ENCODE results near the gene SCAI.

- no peak for TF ChIP-seq POLR2A (IDR thresholded peaks at IDR 0.05; ENCODE audit: low read depth, low read length)
- TF ChIP-seq CTCF (conservative IDR thresholded peaks at IDR 0.05; ENCODE audit: low read depth, low read length) = no peak
- no peak for TF ChIP-seq RAD21 (IDR thresholded peaks at IDR 0.05; ENCODE audit: low read length)
- TF ChIP-seq USF2 (IDR thresholded peaks at IDR 0.05; ENCODE audit: low read depth, low read length) = no peak
- no peak for TF ChIP-seq CHD1 (IDR thresholded peaks at IDR 0.05; ENCODE audit: low read depth, low read length)
- TF ChIP-seq SMC3 (IDR thresholded peaks at IDR 0.05; ENCODE audit: low read depth, low read length) = no peak
These were observed 100.2 kb downstream of the SCAI start for GRCh38 chr9:125043148-125043547.
